NCI-H2196 (cell line): ENCODE measurements around the gene ELK3.

Experiments used
- DNase-seq: peaks from one replicate; lab custom pipeline; 2025; ENCODE audit not compliant: unreplicated experiment; lab: John Stamatoyannopoulos, UW

ELK3 gene

GRCh38 chr12:96256672-96257361, 62.6 kb downstream of the ELK3 start:
- DNase-seq = no peak

GRCh38 chr12:96257550-96258103, 63.5 kb downstream of the ELK3 start:
- no peak for DNase-seq

GRCh38 chr12:96258104-96258961, 64.2 kb downstream of the ELK3 start:
- DNase-seq = no peak

- DNase-seq = no peak
Observed at GRCh38 chr12:96260231-96260630, 66.1 kb downstream of the ELK3 start.

GRCh38 chr12:96260644-96261043, 66.5 kb downstream of the ELK3 start:
- DNase-seq = no peak

- DNase-seq = no peak
Observed at GRCh38 chr12:96261557-96261956, 67.4 kb downstream of the ELK3 start.

- DNase-seq = peak; percentile 41
Observed at GRCh38 chr12:96263449-96263902, 69.3 kb downstream of the ELK3 start.

GRCh38 chr12:96265400-96265799, 71.2 kb downstream of the ELK3 start:
- no peak for DNase-seq

- no peak for DNase-seq
Observed at GRCh38 chr12:96265836-96266235, 71.7 kb downstream of the ELK3 start.

- no peak for DNase-seq
Observed at GRCh38 chr12:96266238-96266637, 72.1 kb downstream of the ELK3 start.

GRCh38 chr12:96271469-96272199, 77.5 kb downstream of the ELK3 start:
- DNase-seq = no peak

- DNase-seq = no peak
Observed at GRCh38 chr12:96274331-96274730, 80.2 kb downstream of the ELK3 start.

- no peak for DNase-seq
Observed at GRCh38 chr12:96285158-96285557, 91.0 kb downstream of the ELK3 start.

- DNase-seq = no peak
Observed at GRCh38 chr12:96289067-96289466, 94.9 kb downstream of the ELK3 start.

- no peak for DNase-seq
Observed at GRCh38 chr12:96293093-96293492, 98.9 kb downstream of the ELK3 start.

GRCh38 chr12:96294831-96295230, 100.7 kb downstream of the ELK3 start:
- no peak for DNase-seq

- DNase-seq = no peak
Observed at GRCh38 chr12:96295532-96296160, 101.5 kb downstream of the ELK3 start.

- DNase-seq = no peak
Observed at GRCh38 chr12:96297504-96297903, 103.3 kb downstream of the ELK3 start.

GRCh38 chr12:96300064-96300463, 105.9 kb downstream of the ELK3 start:
- no peak for DNase-seq

- no peak for DNase-seq
Observed at GRCh38 chr12:96301732-96302131, 107.6 kb downstream of the ELK3 start.
